HG02885 (cell line): ENCODE data around the gene ADGRD2.

Experiments used
- ATAC-seq: cut with Tn5 transposase; IDR thresholded peaks from one replicate; pipeline ENCODE4 v1.9.1; 2021; ENCODE audit warnings: mild to moderate bottlenecking; ENCODE audit not compliant: unreplicated experiment, poor library complexity

ADGRD2 gene

DNA sequence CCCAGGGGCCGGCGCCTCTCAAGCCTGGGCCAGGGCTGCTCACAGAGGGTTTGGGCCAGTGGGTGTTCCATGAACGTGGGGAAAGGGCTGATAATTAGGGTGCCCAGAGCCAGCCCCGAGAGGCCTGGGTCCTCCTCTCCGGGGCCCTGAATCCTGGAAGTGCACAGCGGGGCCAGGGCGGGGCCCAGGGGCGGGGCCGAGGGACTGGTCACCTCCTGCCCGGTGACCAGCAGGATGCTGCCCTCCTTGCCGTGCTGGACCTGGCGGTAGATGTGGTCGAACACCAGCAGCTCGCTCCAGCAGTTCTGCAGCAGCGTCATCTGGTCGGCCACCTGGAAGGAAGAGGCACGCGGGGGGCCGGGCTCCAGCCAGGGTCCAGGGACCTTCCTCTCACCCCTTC is 42.6 kb downstream of the ADGRD2 start:
- ATAC-seq = no peak

DNA sequence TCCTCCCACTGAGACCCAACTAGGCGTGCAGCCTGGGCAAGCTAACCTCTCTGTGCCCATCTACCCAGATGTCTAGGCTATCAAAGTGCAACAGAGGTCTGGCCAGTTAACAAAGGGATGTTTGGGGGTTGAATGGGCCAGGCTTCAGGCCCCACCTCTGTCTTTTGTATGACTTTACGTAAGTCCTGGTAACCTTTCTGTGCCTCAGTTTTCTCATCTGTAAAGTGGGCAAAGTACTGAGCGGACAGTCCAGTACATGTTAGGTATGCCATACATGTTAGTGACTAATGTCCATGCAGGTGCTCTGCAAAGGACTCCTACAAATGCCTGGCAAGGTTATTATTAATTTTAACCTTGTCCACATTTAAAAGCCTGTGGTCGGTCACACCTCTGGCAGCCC is 43.0 kb downstream of the ADGRD2 start:
- no peak for ATAC-seq

DNA sequence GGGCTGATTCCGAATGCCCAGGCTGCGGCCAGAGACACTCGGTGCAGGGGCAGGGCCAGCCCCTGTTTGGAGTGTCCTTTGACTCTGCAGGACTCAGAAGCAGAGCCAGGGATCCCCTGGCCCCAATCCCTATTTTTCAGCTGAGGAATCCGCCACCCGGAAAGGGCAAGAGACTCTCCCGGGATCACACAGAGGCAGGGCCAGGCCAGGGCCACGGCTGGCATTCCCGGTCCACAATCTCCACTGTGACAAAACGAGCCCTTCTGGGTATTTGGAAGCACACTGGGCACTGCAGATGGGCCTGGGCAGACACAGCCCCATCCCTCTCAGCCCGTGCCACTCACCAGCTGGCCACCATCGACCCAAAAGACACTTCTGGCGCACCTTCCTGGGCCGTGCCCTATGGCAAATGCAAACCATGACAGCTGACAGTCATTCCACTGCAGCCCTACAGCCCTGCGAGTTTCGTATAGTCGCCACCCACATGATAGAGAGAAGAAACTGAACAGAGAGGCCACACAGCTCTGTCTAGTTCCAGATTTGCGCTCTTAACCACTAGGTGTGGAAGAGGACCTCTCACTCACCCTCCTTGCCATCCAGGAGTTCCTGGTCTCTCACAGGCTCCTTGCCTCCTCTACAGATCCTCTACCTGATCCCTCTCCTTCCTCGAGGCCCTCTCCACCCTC is 43.7 kb downstream of the ADGRD2 start:
- ATAC-seq = peak; percentile 79

DNA sequence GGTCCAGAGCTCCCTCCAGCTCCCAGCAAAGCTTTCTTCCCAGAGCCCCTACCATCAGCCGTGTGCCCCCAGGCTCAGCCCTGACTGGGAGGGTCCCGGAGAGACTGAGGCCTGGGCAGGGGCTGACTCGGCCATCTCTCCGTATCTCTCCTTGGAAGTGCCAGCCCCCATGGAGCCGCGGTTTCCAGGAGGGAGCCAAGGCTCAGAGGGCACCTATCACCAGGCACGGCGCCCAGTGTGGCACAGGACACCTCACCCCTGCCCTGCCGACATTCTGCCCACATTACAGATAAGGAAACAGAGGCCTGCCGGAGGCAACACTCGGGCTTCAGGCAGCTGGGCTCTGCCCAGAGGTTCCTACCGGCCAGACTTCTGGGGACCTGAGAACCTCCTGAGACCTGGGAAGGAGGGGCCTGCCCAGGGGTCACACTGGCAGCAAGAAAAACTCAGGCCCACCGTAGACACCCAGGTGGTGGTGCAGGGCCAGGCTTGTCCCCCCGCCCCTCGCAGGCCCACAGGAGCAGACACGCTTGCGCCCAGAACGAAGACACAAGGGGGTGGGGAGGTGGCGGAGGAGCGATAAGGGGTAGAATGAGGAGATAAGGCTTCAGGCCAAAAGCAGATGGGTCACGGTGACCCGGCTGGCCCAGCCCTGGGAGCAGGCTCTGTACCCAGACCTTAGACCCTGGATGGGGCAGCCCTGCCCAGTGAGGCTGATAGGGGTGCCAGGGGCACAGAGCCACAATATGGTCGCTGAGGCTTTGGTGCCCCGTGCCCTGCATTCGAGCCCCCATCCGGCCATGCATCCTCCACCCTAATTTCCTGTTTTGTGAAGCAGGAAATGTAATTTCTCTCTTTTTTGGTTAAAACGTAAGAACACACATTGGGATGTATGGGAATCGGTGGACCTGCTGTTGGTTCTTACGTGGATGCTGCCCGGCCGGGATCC is 45.1 kb downstream of the ADGRD2 start:
- ATAC-seq = no peak

DNA sequence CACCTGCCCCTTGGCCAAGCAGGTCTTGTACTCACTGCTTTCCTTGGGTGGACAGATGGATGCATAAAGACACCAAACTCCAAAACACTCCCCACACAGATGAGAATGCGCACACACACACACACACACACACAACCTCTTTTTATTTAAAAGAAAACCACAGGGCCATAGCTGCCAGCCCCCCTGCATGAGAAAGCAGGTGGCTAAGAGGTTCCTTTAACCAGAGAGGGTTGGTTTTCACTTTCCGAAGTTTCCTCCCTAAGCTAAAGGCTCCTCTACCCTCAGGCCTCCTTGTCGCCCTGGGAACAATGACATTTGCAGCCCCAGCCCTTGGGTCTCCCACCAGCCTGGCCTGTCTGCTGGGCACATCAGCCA is 45.8 kb downstream of the ADGRD2 start:
- ATAC-seq = no peak

DNA sequence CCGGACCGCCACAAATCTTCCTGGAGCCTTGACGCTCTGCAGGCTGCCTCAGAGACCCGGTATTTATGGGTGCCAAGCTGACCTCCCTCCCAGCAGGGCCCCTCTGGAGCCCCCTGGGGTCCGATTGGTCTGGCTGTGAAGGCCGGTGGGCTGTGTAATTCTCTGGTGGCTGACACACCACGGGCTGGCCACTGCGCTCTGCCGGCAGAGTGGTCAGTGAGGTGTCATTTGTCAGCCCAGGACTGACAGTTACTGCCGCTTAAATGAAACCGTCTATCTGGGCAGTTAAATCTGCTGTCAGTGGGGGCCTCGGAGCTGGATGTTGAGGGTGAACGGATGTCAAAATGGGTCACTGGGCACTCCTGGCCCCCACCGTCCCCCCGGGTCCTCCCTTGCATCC is 46.2 kb downstream of the ADGRD2 start:
- ATAC-seq = no peak

DNA sequence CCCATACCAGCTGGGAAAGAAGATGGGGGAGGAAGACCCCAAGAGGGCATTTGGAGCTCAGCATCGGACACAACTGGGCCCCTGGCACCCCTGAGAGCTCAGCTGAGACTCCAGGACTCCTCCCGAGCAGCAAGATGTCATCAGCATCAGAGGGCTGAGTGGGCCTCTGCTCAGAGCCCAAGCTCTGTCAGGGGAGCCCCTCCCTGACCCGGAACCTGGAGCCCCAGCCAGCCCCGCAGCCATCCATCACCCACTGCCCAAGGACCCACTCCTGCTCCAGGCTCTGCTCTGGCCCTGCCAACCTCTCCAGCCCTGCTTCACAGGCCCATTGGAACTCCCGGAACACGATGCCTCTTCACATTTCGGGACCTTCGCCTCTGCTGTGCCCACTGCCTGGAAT is 47.2 kb downstream of the ADGRD2 start:
- ATAC-seq = no peak

DNA sequence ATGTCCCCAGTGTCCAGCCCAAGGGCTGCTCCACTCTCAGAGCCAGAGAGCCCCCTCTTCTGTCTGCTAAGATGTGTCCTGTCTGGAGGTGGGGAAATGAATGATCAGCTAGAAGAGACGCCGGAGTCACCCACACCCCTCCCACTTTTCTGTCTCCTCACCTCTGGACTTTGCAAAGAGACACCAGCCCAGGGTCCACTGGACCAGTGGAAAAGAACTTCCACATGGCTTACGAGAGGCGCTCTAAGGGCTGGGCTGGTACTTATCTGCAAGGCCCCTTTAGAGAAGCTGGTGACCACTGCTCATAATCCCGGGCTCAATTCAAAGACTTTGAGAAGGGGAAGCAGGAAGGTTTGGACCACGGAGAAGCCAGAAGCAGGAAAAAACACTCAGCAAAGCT is 47.8 kb downstream of the ADGRD2 start:
- ATAC-seq = no peak

DNA sequence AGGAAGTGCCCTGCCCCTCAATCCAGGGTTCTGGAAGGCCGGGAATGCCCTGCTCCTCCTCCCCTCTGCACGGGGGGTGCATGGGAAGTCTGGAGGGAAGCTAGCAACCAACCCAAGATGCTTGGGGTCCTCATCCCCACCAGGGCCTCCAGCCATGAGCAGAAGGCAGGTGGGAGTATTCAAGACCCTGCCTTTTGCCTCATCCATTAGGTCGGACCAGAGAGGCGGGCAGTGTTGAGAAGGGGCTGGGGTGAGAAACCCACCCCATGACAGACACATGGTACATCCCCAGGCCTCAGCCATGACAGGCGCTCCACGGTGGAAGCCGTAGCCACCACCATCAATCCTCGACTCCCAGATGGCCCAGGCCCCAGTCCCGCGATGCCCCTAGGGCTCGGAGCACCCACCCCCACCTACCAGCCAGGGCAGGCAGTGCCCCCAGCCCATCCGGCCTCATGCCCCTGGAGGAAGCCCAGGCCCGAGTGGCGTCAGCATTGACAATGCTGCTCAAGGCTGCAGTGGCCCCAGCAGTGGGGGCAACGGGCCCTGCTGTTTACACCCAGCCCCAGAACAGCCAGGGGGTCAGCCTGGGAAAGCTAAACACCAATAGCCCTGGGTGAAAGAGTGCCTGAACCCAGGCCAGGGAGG is 48.4 kb downstream of the ADGRD2 start:
- no peak for ATAC-seq

DNA sequence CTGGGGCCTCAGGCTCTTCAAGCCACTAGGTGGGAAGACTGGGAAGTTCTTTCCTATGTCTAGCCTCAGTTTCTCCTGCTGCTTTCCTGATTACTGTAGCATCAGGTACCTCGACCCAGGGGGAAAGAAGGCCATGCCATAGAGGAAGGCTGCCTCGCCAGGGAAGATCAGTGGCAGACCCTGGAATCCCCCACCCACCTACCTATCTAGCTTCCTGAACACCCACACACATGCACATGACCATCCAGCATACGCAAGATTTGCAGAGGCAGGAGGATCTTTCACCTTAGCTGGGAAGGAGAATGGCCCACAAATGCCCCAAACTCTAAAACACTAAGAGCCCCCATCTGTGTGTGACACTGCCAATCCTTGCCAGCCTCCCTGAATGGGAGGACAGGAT is 49.0 kb downstream of the ADGRD2 start:
- no peak for ATAC-seq

DNA sequence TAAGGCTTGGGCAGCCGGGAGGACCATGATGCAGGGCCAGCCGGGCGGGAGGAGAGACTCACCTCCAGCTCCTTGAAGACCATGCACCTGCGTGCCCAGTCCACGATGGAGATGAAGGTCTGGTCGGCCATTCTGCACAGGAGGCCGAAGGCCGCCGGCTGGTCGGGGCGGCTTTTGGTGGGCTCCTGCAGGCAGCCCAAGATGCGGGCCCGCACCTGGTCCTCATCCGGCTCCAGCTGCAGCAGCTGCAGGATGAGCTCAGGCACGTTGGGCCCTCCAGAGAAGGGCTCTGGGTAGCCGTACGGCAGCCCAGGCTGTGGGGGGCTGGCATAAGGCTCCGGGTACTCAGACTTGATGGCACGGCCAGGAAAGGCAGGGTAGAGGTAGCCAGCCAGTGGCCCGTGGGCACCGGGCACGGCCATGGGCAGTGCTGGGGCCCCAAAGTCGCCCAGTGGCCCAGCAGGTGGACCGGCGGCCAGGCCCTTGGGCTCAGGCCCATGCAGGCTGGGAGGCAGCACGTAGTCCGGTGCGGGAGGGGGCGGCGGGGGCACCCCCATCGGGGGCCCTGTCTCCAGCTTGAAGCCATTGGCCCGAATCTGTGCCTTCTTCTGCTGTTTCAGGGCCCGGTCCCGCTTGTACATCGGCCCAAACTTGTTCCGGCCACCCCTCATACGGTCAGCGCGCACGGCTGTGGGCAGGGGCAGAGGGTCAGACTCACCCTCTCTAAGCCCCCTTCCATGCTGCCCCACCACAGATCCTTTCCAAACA is 50.0 kb downstream of the ADGRD2 start:
- no peak for ATAC-seq

DNA sequence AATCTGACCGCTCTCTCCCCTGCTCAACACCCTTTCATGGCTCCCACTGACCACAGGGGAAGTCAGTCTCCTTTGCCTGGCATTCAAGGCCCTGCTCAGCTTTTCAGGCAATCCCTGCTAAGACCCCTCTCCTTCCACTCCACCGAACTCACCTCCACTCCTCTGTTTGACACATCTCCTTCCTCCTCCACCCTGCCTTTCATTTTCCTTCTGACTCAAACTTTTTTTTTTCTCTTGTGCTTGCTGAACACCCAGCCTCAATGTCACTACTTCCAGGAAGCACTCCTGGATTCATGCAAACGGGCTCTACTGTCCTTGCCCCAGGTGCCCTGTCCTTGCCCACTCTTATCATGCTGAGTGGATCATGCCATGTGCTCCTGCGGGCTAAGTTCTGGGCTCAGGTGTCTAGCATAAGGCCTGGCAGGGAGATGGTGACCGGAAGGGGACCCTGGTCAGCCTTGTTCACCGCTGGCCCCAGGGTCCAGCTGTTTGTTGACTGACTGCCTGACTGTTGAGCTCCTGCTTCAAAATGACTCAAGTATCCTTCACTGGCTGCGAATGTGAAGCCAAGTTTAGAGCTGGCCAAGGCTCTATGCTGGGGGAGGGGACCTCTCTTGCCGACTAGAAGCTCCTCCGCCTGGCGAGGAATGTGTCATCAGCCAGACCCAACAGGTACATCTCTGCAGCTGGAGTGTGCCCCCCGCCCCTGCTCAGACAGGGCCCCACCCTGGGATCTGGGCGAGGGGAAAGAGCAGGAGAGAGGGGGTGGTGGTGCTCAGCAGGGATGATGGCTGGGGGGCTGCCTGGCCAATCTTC is 50.8 kb downstream of the ADGRD2 start:
- no peak for ATAC-seq

DNA sequence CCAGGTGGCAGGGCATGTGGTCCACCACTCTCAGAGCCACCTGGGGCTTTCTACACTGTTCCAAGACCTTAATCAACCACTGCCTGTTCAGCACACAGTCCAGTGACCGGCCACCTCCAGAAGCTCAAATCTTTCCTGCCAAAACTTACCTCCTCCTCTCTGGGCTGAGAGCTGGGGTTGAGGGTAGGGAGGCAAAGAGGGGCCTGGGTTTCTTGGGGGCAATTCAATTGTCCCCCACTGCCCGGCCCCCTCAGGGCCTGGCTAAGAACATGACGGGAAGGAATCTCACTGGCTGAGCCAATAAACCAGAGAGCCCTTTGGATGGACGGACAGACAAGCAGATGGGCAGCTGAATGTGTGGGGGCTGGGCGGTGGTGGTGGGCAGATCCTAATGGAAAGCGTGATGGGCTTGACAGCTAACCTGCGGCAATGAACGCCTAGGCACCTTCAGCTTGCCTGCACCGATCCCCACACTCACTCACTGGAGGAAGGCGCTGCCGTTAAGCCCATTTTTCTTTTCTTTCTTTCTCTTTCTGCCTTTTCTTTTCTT is 51.6 kb downstream of the ADGRD2 start:
- ATAC-seq = no peak

DNA sequence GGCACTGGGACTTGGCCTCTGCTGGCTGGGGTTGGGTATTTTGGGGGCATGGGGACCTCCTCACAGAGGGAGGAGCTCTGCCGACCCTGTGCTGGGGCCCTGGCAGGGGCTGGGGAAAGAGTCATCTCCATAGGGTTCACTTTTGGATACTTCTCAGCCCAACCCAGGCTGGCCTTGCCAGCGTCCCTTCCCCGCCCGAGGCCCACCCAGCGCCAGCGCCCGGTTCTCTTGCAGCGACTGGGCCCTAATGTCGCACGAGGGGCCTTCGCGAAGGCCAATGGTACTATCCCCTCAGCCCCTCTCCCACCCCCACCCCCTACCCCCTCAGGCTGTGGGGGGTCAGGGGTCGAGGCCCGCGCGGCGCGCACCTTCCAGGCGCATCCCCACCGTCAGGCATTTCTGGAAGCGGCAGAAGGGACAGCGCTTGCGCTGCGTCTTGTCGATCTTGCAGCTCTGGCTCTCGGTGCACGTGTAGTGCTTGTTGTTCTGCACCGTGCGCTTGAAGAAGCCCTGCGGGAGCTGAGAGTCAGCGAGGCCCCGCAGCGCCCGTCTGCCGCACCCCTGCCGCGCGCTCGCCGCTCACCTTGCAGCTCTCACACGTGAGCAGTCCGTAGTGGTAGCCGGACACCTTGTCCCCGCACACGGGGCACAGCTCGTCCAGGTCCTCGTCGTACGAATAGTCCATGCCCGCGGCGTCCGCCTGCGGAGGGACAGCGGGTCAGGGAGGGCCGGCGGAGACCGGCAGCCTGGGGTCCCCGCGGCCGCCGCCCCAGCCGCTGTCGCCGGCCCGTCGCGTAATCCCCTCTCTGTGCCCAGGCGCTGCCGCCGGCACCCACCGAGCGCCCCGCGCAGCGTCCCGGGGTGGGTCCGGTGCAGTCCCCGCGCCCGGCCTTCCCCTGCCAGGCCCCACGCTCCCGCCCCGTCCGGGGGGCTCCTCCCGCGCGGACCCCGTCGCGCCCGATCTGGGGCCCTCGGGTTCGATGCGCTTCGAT is 52.8 kb downstream of the ADGRD2 start:
- ATAC-seq = no peak

DNA sequence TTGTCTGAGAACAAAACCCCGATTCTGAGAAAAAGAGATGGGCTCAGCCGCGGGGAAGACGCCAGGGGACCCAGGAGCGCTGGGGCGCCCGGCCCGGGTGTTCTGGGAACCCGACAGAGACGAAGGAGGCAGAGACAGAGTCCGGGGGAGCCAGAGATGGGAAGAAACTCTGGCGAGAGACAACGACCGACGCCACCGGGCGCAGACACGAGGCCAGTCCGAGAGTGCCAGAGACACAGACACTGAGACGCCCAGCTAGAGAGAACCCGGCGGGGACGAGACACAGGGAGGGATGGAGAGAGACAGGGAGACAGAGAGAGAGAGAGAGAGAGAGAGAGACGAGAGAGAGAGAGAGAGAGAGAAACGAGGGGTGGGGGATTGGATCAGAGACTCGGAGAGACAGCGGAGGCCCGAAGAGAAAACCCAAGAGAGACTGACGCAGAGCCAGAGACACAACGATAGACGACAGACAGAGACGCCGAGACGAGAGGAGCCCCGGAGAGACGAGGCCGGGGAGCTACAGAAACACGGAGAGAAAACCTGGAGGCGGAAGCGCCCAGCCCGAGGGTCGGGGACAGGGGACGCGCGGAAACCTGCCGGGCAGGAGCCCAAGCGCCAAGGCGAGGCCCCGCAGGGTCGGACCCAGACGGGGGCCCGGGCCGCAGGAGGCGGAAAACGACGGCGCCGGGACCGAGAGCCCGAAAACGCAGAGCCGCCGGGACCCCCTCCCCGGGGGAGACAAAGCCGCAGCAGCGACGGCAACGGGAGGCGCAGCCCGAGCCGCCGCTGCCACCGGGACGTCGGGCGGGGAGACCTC is 53.7 kb downstream of the ADGRD2 start:
- no peak for ATAC-seq

DNA sequence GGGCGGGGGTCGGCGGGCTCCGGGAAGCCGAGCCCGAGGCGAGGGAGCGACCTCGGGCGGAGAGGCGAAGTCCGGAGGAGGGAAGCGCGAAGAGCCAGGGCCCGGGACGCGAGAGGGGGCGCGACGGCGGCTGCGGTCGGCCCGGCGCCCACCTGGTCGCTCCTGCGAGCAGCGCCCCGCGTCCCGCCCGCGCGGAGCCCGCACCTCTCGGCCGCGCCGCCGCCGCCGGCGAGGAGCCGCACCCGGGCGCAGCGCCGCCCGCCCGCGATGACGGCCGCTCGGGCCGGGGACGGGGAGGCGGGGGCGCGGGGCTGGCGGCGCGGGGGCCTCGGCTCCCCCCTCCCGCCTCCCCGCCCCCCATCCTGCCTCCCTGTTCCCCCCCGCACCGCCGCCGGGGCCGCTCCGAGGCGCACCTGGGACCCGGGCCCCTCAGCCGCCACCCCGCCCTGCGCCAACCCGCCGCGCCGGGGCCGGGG is 54.3 kb downstream of the ADGRD2 start:
- no peak for ATAC-seq
